Heart right ventricle (tissue), 16 donors: ENCODE results near the gene SPAM1. TPM values are rescaled to one million over a fixed set of nuclear protein-coding genes. Genes with fewer than 3 reads are reported as not detected.

Experiments
- ATAC-seq, 8 donors: fragments of 200-7000 bp; cut with Tn5 transposase; one replicate each; pipeline ENCODE4 v1.9.1; 2020; ENCODE audit warnings: mild to moderate bottlenecking in 8 of 8, moderate library complexity in 8 of 8, moderate number of reproducible peaks in 1 of 8
- DNase-seq, 2 donors: peaks; one replicate each; pipeline ENCODE4 v3.0.0-alpha.2; 2020
- H3K27ac ChIP-seq, 10 donors: fragments of 200-600 bp; sonication (generic) in 2 of 10; one replicate each; pipeline versions ENCODE4 v1.5.0 to v1.8.0; 2020 to 2022; ENCODE audit warnings: mild to moderate bottlenecking in 3 of 10
- H3K27me3 ChIP-seq, 7 donors: fragments of 200-600 bp; one replicate each; pipeline ENCODE4 v1.8.0; 2021 to 2022; ENCODE audit warnings: mild to moderate bottlenecking in 2 of 7
- H3K36me3 ChIP-seq, 9 donors: fragments of 200-600 bp; sonication (generic) in 1 of 9; one replicate each; pipeline versions ENCODE4 v1.5.0 to v1.8.0; 2020 to 2022; ENCODE audit warnings: mild to moderate bottlenecking in 2 of 9
- H3K4me1 ChIP-seq, 9 donors: fragments of 200-600 bp; sonication (generic) in 1 of 9; one replicate each; pipeline versions ENCODE4 v1.5.0 to v1.8.0; 2020 to 2022; ENCODE audit warnings: mild to moderate bottlenecking in 4 of 9
- H3K4me3 ChIP-seq, 10 donors: fragments of 200-600 bp; sonication (generic) in 2 of 10; one replicate each; pipeline versions ENCODE4 v1.5.0 to v1.8.0; 2020 to 2022; ENCODE audit warnings: mild to moderate bottlenecking in 7 of 10, moderate library complexity in 2 of 10
- H3K9me3 ChIP-seq, 11 donors: fragments of 200-600 bp in 10 of 11; sonication (generic) in 2 of 11; one replicate each; pipeline versions ENCODE4 v1.5.0 to v1.8.0; 2013 to 2022; ENCODE audit warnings: mild to moderate bottlenecking in 2 of 11, control low read depth in 1 of 11, moderate library complexity in 1 of 11
- WGBS, 2 donors: extraction: QIAGEN DNeasy Blood & Tissue Kit; methylation state at CpG; one replicate each; pipeline ENCODE4 v1.1.7; 2013; ENCODE audit warnings: inconsistent platforms in 1 of 2; 5-methylcytosine and 5-hydroxymethylcytosine counted together
- intact Hi-C, 10 donors: fragments of 100-400 bp; cut with DNase I; formaldehyde crosslinking; loops; one replicate each; pipeline versions ENCODE4 v1.11.1 to v1.14.2; 2022
- polyA plus RNA-seq, 2 donors: library from polyadenylated mRNA; stranded (reverse); fragments of 200-250 nt; gene quantifications; one replicate each; pipeline ENCODE4 v1.2.3, GENCODE V29; 2013
- total RNA-seq, 10 donors: library from RNA; stranded (reverse); fragmentation: NEBNext Ultra II Directional in 3 of 10; extraction: Animal tissue kit (Norgen Biotek cat#: 25700) in 3 of 10; gene quantifications; one replicate each; pipeline versions ENCODE4 v1.2.1 to v1.2.4, GENCODE V29; 2021 to 2023
- TF ChIP-seq, protein P1 (sequence below), 9 donors: fragments of 200-600 bp; sonication (generic) in 2 of 9; IDR thresholded peaks; one replicate each; pipeline versions ENCODE4 v1.5.0 to v1.8.0; 2021 to 2022; ENCODE audit warnings: antibody characterized with exemption in 9 of 9, mild to moderate bottlenecking in 5 of 9, moderate library complexity in 1 of 9
- donor health status: Arrhythmogenic right ventricular cardiomyopathy.
- donor health status: ischemic (EF 13 %, LVEDD 7.1; RV severe dilation, severe dysfunction).
- donor health status: healthy with polysubstance abuse.
- donor health status: DM: no; HTN: yes; CAD: no.
- donor health status: DM: no; HTN: no; CAD: no.
- donor health status: ischemic (EF 25% LVEDD 6.9; RV normal size, moderate dysfunction).
- donor health status: ischemic (EF 25% LVEDD 5.7; RV mildly dilated, moderate dysfunction).
- donor health status: healthy.
- donor health status: DM: yes; HTN: yes; CAD: no.
- donor health status: Ischemic cardiomyopathy.
- donor health status: ischemic (EF 35%, LVEDD 5.7; RV mildly dilated, moderate dysfunction).
- donor health status: nonischemic (EF 11% LVEDD 7.7; RV severe dilation, severe dysfunction).
- donor health status: DM: yes; HTN: yes; CAD: no.
- donor health status: PGD.
- donor health status: ischemic (EF 29% LVEDD 5.4; RV normal size, mild dysfunction).
- donor health status: nonischemic (EF 23%, LVEDD 6.1; RV moderate dilation, normal function).

The SPAM1 gene
- total and polyA plus RNA-seq, 12 donors, result 0.32 TPM; not detected in 11

DNA sequence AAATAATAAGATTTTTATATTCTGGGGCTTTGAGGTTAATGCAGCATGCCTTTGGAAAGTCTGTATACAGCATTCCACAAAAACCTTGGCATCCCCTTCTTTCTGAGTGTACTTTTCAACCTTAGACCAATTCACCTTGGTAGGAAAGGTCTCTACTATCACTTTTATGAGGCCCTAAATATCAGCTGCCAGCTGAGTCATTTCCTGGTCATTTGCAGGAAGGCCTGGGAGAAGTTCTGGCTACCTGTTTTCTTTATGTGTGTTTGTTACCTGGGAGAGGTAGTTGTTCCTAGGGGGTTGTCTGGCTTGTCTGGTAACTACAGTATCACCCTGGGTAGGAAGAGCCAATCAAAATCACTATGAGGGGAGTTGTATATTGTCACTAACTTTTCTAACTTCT lies 4.1 kb downstream of the SPAM1 start:
- H3K36me3 ChIP-seq, result no peaks in the 10 kb centered on the region
- H3K9me3 ChIP-seq, result no peaks in the 10 kb centered on the region
- DNase-seq, result no peak
- no peaks in the 10 kb centered on the region for H3K27me3 ChIP-seq
- H3K27ac ChIP-seq, result no peak overlapping the region
- TF ChIP-seq, protein P1, sequence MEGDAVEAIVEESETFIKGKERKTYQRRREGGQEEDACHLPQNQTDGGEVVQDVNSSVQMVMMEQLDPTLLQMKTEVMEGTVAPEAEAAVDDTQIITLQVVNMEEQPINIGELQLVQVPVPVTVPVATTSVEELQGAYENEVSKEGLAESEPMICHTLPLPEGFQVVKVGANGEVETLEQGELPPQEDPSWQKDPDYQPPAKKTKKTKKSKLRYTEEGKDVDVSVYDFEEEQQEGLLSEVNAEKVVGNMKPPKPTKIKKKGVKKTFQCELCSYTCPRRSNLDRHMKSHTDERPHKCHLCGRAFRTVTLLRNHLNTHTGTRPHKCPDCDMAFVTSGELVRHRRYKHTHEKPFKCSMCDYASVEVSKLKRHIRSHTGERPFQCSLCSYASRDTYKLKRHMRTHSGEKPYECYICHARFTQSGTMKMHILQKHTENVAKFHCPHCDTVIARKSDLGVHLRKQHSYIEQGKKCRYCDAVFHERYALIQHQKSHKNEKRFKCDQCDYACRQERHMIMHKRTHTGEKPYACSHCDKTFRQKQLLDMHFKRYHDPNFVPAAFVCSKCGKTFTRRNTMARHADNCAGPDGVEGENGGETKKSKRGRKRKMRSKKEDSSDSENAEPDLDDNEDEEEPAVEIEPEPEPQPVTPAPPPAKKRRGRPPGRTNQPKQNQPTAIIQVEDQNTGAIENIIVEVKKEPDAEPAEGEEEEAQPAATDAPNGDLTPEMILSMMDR (IDR thresholded peaks at IDR 0.05), result no peak
- H3K4me3 ChIP-seq, result no peak overlapping the region
- H3K4me1 ChIP-seq, result no peaks in the 10 kb centered on the region
- ATAC-seq, result no peak
- intact Hi-C loops, result no loop called here

DNA sequence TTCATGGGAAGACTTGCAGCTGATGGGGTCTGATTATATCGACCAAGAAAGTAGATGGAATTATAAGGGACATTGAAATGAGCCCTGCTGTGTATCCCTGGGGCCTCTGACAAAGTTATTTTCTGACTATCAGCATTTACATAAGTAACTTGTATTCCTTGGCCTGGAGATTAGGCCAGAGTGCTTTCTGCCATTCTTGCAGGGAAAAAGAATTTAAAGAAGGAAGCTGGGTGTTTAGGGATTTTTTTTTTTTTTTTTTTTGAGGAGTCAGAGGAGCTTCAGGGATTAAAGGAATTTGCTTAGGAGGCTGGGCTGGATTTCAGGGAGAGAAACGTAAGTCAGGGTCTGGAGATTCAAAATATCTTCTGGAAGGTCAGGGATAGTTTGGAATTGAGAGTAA lies 4.6 kb downstream of the SPAM1 start:
- Histone ChIP-seq H3K27ac (no peak overlapping the region), H3K4me3 (no peak overlapping the region), H3K27me3 (no peaks in the 10 kb centered on the region), H3K9me3 (peaks cover 0 to 5% (median 0%) of the 10 kb centered on the region in 11 donors), H3K4me1 (no peaks in the 10 kb centered on the region), H3K36me3 (no peaks in the 10 kb centered on the region)
- WGBS, 2 donors, result 42 to 45% methylated on average over 2 of the region's 2 CpGs
- ATAC-seq (no peak), DNase-seq (no peak)
- TF ChIP-seq, protein P1 (IDR thresholded peaks at IDR 0.05), result no peak
- intact Hi-C loops, result no loop called here

DNA sequence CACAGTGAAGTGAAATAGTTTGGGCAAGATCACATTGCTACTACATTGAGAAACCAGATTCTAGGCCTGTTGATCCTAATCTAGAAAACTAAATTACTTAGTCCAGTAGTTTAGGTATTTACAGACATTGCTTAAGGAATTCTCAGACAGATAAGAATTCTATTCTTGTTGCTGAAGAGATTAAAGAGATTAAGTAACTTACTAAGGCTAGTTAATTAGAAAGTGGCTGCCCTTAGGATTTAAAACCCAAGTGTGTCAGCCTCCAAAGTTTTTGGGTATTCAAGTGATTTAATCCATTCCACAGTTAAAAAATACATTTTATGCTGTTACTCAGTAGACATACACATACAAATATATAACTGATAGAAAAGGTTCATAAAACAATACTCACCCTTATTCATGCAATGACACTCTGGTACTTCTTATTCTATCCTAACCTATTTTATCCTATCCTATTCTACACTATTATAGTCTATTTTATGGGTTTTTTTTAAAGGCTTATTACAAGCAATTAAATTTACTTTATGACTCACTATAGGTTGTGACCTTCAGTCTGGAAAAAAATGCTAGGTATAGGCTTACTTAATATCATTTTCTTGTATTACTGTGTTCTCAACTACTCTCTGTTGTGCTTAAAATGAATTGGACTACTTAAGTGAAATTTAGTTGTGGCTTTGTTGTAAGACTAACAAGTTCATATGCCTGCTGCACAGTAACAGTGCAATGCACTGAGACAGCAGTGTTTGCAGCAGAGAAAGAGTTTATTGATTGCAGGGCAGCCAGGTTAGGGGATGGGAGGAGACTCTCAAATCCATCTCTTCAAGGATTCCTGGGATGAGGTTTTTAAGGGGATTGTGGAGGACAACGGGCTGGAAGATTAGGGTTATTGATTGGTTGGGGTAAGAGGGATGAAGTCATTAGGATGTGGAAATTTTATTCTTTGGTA lies 10.7 kb downstream of the SPAM1 start:
- no peak for ATAC-seq
- TF ChIP-seq, protein P1 (IDR thresholded peaks at IDR 0.05), result no peak
- DNase-seq, result no peak
- H3K9me3 ChIP-seq, result peaks cover 0 to 24% (median 3%) of the 10 kb centered on the region in 11 donors
- H3K4me1 ChIP-seq, result no peaks in the 10 kb centered on the region
- no peak overlapping the region for H3K4me3 ChIP-seq
- 79 to 84% methylated on average over 1 of the region's 1 CpG for WGBS, 2 donors
- intact Hi-C loops, result no loop called here
- H3K36me3 ChIP-seq, result no peaks in the 10 kb centered on the region
- no peak overlapping the region for H3K27ac ChIP-seq
- H3K27me3 ChIP-seq, result no peaks in the 10 kb centered on the region

DNA sequence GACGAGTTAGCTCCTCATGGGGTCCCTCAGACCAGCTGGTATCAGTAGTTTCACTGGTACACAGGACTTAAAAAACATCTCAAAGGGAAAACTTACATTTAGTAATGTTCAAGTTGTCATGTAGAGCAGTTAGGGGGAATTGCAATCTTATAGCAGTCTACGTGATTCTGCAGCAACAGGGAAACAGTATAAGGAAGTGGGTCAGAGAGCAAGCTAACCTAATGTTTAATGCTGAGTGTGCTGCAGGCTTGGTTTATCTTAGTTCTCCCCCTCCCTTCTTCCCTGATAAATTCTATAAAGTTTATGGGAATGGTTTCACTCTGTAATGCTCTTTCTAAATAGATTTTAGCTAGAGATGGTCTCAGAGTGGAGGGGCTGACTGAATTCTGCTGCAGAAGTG lies 11.3 kb downstream of the SPAM1 start:
- H3K4me3 ChIP-seq, result no peak overlapping the region
- no peaks in the 10 kb centered on the region for H3K36me3 ChIP-seq
- intact Hi-C loops, result no loop called here
- DNase-seq (no peak), ATAC-seq (no peak)
- no peaks in the 10 kb centered on the region for H3K27me3 ChIP-seq
- peaks cover 0 to 24% (median 3%) of the 10 kb centered on the region in 11 donors for H3K9me3 ChIP-seq
- WGBS, 2 donors, result 75 to 78% methylated on average over 2 of the region's 2 CpGs
- no peak overlapping the region for H3K27ac ChIP-seq
- TF ChIP-seq, protein P1 (IDR thresholded peaks at IDR 0.05), result no peak
- H3K4me1 ChIP-seq, result no peaks in the 10 kb centered on the region
